Stimulated activated CD8-positive, alpha-beta memory T cell treated with anti-CD3 and anti-CD28 coated beads, Interleukin-7, amount 100 ng/mL, for 48 hours (primary cell): ENCODE measurements around the gene NISCH.
"Not testable (repeated sequence)": the region's sequence is repeated elsewhere in the genome, so short reads cannot be mapped to it uniquely, and the experiment has no call there.

Experiments used
- DNase-seq, 2 donors: peaks; one replicate each; pipeline ENCODE4 v3.0.0-alpha.2; 2020; ENCODE audit warnings: low read depth in 1 of 2; ENCODE audit errors: extremely low read depth in 1 of 2

Gene NISCH

DNA sequence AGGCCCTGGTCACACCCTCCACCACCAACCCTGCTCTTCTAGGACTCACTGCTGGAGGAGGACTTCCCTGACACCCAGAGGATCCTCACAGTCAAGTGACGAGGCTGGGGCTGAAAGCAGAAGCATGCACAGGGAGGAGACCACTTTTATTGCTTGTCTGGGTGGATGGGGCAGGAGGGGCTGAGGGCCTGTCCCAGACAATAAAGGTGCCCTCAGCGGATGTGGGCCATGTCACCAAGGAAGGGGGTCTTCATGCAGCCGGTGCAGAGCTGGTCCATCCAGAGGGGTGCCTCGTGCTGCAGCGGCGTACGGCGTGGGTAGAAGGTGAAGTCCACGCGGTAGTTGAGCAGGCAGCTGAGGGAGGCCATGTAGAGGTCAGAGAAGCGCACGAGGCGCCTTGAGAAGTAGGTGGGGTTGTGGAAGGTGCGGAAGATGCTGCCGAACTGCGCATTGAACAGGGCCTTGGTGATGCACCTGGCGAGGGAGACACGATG is 68.9 kb downstream of the NISCH start:
- no peak for DNase-seq

DNA sequence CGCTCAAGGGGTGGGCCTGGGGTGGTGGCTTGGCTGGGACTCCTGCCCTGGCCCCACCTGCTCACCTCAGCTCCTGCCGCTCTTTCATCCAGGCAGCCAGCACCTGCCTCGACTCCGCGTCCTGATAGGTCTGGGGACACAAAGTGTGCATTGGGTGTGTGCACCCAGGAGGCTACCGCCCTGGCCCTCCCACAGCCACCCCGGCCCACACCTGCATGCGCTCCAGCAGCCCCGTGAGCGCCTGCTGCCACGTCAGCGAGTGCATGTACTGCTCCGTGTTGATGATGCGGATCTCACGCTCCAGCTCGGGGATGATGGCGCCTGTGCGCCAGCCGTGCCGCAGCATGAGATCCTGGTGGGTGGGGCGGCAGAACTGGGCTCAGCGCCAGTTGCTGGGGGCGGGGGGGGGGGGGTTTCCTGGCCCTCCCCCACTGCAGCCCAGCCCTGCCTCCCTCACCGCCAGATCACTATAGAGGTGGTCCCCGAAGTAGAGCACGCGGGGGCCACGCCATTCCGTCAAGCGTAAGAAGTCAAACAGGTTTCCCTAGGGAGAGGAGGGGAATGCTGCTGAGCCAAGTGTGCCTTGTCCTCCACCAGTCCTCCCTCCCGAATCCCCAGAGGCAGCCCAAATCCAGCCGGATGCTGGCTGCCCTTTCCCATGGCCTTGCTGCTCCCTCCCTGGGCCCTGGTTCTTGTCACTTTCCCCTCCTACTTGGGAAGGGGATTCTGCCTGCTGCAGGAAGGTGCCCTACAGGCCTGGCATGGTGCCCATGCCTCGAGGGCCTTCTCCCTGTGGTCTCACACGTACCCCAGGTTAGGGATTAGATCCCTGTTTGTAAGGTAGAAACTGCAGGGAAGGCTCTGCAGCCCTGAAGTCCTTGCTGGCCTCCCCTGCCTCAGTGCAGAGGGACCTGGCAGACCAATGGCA is 69.6 kb downstream of the NISCH start:
- no peak for DNase-seq

DNA sequence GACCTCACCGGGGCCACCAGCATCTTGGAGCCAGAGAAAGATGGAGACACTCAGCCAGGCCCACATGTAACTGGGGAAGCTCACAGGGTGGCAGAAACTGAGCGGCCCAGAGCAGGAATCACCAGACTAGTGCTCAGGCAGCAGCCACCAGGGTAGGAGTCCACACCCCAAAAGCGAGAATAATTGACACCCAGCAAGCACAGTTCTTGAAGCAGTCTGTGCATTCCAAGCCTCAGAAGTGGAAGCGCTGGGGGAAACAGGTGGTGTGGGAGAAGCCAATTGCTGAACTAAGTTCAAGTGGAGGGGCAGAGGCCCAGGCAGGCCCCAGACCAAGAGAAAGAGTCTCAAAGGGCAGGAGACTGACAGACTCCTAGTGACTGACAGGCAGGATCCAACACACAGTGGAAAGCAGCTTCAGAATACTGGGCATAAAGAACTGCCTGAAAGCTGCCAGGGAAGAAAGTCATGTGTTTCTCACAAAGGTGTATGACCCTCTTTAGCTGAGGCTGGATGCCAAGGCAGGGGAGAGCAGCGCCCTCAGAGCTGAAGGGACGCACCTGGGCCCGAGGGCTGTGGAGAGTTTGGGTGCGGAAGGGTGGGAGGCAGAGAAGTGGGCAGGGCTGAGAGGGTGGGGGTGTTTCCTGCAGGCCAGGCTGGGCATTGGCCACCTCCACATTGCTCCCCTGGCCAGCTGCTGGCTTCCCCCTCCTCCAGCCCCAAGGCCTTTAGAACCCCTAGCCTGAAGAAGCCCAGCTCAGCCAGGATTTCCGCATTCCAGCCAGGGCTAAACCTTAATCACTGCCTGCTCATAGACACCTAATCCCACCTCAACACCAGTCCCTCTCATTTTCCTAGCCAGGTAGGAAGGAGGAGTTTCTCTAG is 70.5 kb downstream of the NISCH start:
- DNase-seq = no peak

DNA sequence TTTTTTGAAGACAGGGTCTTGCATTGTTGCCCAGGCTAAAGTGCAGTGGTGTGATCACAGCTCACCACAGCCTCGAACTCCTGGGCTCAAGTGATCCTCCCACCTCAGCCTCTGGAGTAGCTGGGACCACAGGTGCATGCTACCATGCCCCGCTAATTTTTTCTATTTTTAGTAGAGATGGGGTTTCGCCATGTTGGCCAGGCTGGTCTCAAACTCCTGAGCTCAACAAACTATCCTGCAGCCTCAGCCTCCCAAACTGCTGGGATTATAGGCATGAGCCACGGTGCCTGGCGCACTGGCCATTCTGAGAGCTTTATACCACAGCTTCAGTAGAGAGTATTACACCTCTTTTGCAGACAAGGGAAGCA is 71.3 kb downstream of the NISCH start:
- DNase-seq = not testable (repeated sequence)

DNA sequence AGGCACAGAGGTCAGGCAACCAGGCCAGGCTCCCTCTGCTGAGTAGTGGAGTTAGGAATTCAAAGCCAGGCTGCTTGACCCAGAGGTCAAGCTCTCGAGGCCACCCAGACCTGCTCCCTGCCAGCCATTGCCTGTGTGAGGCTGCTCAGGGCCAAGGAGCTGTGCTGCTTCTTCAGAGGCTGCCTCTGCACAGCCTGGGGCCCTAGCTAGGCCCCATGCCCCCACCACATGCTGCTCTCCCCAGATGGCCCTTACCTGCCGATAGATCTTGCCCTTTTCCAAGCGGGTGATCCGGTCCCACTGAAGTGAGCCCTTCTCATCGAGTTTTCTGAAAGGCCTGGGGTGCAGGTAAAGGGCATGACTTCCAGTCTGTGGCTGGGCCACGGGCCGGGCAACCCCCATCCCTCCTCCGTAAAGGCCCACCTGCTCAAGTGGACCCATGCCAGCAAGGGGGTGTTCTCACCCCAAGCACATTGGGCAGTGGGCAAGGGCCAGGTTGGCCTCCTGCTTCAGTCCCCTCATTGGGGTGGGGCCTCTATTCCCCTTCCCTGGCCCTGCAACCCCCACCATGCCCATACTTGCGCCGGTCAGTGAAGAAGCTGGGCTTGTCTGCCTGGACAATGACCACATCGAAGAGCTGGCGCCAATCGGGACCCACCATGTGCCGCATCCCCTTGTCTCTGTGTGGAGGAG is 71.8 kb downstream of the NISCH start:
- no peak for DNase-seq

DNA sequence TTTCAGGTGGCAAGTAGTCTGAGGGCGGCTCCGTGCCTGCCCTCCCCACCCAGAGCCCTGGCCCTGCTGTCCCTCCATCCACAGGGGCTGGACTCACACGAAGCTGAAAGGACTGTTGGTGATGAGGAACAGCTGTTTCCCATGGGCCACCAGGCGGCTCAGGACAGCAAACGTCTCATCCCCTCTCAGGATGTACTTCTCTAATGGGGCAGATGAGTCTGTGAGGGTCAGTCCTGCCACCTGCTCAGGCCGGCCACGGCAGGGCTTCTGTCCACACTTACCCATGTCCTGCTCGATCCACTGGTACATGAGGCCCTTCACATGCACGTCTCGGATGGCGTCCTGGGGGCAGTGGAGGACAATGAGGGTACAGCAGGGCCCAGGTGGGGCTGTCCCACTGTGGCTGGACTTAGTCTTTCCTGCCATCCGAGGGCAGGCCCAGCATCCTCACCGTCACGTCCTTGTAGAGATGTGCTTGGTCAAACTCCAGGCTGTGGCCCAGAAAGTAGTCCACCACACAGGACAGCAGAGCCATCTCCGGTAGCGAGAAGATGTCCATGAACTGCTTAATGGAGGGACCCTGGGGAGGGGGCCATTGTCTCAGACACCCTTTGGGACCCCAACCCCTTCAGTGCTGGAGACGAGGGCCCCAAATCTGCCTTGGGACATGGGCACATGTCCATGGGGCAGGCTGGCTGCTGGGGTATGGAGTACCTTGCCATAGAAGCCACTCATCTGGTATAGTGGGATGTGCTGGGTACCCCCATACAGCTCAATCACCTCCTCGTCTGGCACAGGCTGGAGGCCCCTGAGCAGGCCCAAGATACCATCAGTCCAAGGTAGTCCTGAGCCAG is 72.6 kb downstream of the NISCH start:
- no peak for DNase-seq

DNA sequence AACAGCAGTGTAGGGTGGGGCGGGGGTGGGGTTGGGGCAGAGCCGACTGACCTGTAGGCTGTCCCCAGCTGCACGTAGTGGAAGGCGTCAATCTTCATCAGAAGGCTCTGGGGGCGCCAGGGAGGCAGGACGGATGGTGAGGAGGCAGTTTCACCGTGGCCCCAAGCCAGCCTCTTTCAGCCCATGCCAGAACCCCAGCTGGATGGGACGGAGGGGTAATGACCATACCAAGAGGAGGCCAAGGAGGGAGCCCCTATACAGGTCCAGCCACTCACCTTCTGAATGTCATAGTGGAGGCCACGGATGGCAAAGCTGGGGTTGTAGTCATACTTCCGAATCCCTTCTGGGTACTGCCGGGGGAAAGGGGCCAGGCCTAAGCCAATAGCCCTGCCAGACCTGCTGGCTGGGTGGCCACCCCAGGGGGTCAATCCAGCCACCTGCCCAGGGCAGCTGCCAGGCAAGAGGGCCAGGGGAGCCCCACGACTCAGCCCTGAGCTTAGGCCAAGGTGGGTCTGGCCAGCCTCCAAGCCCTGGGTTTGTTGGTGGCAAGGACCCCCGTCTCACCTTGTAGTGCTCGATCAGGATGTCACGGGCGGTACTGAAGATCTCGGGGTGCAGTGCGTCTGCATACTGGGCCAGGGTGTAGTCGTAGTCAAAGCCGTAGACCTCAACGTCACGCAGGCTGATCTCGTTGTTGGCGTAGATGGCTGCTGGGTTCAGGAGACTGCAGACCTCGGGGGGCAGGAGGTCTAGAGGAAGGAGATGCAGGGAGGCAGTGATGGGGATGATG is 73.4 kb downstream of the NISCH start:
- DNase-seq = no peak

DNA sequence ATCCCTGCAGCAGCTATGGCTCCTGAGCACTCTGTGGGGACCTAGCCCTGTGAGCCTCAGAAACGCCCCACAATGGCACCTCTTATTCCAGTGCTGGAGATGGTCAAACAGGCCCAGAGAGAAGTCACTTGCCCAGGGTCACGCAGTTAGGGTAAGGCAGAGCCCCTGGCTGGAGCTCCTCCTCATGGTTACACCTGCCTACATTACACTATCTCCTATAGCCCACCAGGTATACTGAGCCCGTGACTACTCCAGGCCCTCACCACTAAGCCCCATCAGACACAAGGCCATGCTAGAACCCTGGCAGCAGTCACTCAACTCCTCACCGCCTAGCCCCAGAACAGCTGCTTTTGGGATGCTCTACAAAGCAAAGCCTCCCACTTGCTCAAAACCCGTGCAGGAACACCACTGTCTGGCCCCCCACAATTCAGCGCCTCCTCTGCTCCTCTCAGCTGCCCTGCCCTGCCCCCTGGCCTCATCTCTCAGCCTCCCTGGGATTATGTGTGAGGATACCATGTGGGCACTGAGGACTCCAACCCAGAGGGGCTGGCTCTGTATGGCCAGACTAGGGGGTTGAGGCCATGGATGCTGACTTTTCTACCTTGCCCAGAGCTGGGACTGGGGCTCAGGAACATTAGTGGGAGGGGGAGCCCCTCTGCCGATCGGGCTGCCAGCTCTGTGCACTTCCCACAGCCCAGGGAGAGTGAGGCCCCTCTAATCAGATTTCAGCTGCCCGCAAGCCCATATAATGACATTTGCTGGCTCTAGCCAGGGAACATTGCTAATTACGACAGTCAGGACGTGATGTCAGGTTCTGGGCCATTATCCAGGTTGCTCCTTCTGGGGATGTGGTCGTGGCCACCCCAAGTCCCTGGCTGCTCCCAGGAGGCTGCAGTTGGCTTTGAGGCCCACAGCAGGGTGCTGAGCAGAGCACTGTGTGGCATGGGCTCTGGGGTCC is 74.3 kb downstream of the NISCH start:
- DNase-seq = no peak

DNA sequence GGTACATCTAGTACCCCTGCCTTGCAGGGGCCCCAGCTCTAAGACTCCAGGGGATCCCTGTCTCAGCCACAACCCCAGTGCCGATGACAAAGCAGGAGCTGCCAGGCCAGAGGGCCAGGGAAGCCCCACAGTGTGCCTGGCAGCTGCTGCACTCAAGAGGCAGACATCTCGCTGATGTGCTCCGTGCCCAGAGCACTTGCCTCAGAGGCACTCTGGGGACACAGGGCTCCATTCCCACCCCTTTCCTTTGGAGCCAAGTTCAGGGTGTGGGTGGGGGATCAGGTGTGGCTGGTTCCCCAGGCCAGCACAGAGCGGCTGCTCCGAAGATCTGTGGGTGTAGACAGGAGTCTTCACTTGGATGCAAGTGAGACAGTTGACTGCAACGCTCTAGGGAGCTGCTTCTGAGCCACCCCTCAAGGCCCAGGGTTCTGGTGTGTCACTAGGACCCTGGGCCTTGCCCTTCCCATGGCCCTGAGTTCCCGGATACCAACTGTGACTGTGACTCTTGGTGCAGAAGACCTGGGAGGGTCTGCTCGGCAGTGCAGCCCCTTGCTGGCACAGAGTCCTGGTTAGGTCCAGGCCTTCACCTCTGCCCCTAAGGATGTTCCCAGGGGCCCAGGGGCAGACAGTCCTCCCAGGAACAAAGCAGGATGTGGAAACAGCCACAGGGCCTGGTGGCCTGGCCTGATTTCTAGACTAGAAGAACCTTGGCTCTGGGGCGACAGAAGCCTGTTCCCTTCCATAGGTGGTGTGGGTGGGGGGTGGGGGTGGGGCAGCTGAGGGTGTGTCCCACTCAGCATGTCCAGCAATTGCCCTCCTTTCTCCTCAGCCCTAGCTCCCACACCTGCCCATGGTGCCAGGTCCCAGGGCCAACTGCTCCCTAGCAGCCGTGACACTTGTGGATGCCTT is 75.8 kb downstream of the NISCH start:
- DNase-seq = no peak

DNA sequence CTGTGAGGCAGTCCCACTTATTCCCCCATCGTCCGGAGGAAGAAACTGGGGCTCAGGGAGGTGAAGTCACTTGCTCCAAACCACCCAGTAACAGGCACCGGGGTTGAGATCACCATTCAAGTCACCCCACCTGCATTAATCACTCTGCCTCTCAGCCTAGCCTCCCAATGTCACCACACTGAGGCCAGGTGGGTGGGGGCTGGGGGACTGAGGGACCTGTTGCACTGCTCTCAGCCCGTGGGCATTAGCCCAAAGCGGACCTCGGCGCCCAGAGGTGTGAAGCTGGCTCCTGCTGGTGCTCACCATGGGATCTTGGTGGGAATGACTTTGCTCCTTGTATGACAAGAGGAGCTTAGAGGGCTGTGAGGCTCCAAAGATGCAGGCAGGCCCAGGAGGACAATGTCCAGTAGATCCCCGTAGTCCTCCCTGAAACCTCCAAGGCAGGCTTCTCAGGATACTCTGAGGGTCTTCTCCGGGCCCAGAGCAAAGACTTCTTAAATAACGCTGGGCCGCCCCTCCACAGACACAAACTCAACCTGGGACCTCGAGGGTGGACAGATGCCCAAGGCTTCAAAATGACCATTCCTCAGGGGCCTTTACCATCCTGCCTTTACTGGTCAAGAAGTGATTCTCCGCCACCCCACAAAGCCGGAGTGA is 76.6 kb downstream of the NISCH start:
- DNase-seq = no peak

DNA sequence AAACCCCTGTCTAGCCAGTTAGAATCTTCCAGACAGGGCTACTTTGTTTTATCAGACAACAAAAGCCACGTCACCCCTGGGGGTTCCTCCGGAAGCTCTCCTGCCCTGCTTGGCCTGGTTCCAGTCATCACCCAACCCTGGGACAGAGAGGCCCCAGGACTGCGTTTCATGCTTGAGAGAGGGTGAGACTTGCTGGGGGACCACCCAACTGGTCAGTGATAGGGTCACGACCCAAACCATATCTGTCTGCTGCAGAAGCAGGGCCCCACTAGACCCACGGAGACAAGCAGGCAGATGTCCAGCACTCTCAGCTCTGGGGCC is 77.1 kb downstream of the NISCH start:
- no peak for DNase-seq

DNA sequence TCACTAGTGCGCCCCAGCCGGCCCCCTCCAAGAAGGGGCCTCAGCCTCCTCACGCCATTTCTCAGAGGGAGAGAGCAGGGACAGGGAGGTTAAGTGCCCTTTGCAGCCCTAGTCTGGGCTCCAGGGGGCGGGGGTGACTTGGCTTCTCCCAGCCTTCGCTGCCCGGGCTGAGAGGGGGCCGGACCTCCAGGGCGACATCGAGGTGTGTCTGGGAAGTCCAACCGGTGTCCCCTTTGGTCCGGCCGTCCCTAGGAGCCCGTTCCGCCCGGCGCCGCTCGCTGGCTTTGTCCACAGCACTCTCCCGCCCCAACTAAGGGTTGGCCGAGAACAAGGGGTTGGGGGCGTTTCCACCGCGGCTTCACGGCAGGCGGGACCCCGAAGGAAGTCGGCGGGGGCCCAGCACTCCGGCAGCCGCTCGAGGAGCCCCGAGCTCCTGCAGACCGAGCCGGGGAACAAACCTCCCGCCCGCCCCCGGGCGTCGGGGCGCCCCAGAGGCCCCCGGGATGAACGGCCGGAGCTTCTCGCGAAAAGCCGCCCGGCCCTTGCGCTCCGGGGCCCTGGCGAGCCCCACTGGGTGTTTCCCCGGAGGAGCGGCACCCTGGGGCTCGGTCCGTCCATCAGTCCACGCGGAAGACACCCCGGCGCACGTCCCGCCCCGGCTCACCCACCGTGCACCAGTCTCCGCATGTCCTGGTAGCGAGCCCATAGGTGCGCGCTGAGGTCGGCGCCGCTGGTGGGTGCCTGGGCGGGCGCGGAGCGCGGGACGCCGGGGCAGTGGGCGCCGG is 77.6 kb downstream of the NISCH start:
- DNase-seq = no peak

DNA sequence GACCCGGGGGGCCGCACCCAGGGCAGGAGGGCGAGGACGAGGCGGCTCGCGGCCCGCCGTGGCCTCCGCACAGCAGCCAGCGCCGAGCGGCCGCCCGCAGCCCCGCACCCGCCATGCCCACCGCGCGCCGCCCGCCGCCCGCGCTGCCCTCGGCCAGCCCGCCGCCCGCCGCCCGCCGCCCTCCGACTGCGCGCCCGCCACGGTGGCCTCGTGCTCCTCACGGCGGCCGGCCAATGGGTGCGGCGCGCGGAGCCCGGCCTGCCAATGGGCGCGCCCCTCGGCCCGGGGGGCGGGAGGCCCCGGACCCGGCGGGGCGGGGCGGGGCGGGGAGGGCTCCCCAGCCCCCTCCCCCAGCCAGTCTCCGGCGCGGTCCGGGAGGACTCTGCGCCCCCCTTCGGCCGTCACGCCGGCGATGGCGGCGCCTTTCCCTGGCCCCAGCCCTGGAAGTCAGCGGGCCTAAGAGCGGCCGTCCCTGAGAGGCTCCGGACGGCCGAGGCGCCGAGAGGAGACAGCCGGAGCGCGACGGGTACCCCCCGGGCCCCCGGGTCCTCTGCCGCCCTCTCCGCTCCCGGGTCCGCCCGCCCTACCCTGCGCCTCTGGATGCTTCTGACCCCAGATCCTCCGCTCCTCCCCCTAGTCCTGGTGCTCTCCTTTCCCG is 78.3 kb downstream of the NISCH start, which contains the start of gene NT5DC2:
TSS of gene NT5DC2 (minus strand) at position 235 of the 658 bp plus-strand sequence. CDS start at position 115, 120 bp downstream.
- DNase-seq = peak; percentile 35 to 48

DNA sequence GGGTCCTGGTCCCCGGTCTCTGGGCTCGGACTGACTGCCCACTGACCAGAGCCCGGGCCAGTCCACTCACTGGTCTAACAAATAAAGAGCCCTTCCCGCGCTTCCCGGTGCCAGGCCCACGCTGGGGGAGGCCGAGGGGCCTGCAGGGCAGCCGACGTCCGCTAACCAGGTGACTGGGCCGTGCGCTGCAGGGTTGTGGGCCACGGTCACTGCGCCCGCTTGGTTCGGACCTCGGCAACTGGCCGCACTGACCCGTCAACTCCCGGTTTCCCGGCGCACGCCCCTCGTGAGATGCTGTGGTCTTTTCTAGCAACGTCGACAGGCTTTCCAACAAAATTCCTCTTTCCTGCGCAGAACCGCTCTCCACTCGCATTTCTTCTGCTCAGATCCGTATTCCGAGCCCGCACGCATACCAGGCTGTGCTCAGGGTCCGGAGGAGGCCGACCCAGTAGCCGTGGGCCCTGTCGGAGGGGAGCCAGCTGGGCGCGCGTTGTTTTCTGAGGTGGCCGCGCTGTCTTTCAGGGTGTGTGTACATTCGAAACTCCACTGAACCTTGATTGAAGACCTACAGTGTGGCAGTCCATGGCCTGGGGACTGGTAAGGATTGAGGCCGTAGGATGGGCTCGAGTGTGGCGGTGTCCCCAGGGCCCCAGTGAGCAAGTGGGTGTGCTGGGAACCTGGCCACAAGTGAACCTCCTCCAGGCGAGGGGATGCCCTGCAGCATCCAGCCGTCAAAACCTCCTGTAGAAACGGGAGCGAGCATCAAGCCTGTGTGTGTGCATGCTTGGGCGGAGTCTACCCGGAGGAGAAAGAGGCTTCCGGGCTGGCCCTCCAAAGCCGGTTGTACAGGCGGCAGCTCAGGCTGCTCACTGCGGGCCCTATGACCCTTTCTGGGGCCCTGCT is 79.1 kb downstream of the NISCH start:
- DNase-seq = no peak
